ENCODE results near the gene OR8J1.
"Not testable (repeated sequence)": the region's sequence is repeated elsewhere in the genome, so short reads cannot be mapped to it uniquely, and the experiment has no call there.

Gene OR8J1, protein sequence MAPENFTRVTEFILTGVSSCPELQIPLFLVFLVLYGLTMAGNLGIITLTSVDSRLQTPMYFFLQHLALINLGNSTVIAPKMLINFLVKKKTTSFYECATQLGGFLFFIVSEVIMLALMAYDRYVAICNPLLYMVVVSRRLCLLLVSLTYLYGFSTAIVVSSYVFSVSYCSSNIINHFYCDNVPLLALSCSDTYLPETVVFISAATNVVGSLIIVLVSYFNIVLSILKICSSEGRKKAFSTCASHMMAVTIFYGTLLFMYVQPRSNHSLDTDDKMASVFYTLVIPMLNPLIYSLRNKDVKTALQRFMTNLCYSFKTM

DNA sequence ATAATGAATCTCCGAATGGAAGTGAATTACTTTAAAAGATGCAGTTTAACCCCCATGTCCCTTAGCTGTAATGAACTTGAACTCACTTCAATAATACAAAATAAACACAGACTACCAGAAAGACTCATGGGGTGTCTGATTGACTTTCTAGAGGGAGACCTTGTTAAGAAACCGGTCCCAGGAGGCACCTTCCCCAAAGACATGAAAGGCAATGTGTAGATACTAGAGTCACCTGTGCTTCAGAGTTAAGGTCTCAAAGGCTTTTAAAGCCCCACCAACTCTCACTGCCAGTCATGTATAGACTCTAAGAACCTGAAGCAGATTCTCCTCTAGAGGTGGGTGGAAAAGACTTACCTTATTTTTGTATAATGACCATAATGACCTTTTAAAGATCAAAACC, at the start of gene OR8J1:
TSS of gene OR8J1 (plus strand) at position 301 of the 400 bp plus-strand sequence. CDS start 5,956 bp downstream, outside the sequence.
- DNase-seq (ENCODE audit: low spot score), result no peak

DNA sequence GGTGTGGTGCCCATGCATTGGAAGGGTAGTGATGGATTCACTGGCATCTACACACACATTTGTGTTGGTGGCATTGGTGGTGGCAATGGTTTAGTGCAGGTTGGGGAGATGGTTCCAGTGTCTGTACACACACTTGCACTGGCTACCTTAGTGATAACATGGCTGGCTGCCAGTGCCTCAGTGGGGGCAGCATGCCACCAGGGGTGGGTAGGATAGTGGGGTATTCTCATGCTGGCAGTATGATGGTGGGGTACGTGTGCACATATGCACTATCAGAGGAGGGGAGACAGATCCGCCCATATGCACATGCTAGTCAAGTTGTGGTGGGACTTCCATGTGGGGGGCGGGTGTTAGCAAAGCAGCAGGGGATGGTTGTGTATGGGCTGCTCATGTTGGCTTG, 46.3 kb upstream of the OR8J1 start:
- no peak for DNase-seq (ENCODE audit: low spot score)

DNA sequence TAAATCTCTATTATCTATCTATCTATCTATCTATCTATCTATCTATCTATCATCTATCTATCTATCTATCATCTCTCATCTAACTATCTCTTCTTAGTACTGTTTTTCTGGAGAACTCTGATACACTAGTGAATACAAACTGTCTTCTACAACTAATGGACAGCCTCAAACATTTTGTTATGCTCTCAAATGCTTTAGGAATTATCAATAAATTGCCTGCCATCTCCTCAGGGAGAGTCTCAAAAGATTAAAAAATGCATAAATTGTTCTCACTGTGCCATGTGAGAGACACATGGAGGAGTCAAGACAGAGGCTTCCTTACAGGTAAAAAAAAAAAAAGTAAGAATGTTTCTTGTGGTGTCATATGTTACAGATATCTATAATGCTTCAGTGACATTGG, 39.2 kb upstream of the OR8J1 start, which contains the start of gene OR8K3:
TSS of gene OR8K3 (plus strand) at position 301 of the 400 bp plus-strand sequence. CDS start 3,163 bp downstream, outside the sequence.
- no peak for DNase-seq (ENCODE audit: low spot score)

DNA sequence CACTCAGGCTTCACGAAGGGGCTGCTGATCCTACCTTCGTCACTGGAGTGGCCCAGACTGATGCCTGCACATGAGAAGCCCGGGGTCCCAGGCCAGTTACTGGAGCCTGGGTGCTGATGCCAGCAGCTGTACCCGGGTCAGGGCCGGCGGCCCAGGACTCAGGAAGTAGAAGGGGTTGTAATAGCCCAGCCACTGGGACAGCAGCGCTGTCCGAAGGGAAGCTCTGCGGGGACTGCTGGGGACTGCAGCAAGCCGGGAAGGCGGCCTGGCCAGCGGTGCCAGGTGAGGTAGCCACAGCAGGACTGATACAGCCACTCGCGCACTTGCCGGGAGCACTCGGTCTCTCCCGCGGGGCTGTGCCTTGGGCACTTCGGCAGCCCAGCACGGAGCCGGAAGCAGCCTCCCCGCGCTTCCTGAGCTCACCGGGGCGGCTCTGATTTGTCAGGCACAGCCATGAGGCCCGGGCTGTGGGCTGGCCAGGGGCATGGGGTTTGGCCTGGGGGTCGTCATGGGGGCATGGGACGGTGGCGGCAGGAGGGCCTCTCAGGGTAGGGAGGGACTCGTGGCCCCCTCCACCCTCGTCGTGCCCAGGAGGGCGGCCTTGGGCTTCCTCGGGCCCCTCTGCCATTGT, 22.1 kb upstream of the OR8J1 start:
- no peak for DNase-seq (ENCODE audit: low spot score)

DNA sequence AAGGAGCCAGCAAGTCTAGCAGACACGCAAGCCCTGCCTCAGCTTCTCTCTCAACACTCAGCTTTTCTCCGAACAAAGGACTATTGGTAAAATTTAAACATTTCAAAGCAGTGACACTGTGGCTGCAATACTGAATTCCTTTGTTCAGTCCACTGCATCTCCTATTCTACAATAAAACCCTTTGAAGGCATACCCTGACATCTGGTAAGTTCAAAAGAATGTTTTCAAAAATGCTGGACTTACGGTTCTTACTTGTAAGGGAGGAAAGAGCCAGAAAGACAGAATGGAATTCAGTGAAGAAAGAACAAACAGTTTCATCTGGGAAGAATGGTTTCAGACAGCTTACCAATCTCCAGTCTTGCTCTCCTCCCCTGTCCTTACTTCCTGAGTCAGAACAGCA, 20.9 kb upstream of the OR8J1 start:
- DNase-seq (ENCODE audit: low spot score), result no peak

DNA sequence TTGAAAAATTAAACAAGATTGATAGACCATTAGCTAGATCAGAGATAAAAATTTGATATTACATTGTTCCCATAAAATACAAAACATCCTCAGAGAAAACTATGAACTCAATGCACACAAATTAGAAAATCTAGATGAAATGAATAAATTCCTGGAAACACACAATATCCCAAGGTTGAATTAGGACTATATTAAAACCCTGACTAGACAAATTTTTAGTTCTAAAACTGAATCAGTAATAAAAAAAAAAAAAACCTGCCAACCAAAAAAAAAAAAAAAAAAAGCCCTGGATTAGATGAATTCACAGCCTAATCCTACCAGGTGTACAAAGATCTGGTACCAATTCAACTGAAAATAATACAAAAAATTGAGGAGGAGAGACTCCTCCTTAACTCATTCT, 13.8 kb upstream of the OR8J1 start:
- DNase-seq (ENCODE audit: low spot score), result no peak

DNA sequence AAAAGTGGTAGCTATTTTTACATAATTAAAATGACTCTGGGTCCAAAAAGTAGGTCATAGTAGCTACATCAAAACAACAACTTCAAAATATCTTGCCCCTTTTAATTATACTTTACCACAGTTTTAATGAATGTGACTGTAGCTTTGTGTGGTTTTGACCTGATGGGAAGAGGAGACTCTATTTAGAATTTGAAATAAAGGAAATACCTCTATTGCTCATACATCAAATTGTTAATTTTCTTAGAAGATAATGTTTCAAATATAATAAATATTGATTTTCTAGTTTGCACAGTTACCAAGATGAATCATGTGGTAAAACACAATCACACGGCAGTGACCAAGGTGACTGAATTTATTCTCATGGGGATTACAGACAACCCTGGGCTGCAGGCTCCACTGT, 8.4 kb upstream of the OR8J1 start, which contains the start of gene OR8K1:
TSS of gene OR8K1 (plus strand) at position 301 of the 400 bp plus-strand sequence. CDS start at position 301, 0 bp downstream.
- no peak for DNase-seq (ENCODE audit: low spot score)

DNA sequence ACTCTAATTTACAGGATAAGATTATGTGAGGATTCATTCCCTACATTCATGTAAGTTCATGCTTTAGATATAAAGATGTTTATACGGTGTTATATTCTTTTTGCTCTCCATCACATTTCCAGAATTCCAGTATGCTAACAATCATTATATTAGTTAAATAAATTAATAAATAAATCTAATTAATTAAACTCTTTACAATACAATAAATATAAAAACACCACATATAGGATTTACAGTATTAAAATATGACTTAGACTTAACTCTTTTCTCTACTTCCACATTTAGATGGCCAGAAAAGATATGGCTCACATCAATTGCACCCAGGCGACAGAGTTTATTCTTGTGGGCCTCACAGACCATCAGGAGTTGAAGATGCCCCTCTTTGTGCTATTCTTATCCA, 21.2 kb downstream of the OR8J1 start, which contains the start of gene OR8U1:
TSS of gene OR8U1 (plus strand) at position 301 of the 400 bp plus-strand sequence. CDS start at position 301, 0 bp downstream.
- no peak for DNase-seq (ENCODE audit: low spot score)

DNA sequence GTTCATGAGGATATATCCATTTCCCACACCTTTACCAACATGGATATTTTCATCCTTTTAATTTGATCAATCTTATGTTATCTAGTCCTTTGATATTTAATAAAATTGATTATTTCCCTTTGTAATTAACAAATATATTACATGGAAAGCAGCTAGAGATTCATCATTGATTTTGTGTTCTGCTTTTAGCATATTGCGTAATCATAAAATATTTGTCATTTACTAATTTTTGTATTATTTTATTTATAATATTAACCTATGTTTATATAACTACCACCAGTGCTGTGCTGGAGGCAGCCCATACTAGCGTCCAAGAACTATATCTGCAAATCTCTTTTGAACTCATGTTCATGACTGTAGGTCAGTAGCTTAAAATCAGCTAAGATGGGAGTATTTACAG, 26.0 kb downstream of the OR8J1 start:
- DNase-seq (ENCODE audit: low spot score), result no peak

DNA sequence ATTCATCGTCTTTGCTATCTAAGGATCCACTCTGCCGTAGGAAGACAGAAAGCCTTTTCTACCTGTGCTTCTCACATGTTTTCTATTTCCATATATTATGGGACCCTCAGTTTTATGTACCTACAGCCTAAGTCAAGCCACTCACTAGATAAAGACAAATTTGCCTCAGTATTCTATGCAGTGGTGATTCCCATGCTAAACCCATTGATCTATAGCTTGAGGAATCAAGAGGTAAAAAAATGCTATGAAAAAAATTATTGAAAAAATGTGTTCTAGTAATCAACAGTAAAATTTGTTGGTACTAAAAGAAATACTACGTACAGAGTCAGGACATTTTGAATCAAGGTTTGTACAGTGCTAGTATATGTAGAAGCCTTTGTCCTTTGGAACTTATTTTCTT, 40.3 kb downstream of the OR8J1 start:
- no peak for DNase-seq (ENCODE audit: low spot score)

DNA sequence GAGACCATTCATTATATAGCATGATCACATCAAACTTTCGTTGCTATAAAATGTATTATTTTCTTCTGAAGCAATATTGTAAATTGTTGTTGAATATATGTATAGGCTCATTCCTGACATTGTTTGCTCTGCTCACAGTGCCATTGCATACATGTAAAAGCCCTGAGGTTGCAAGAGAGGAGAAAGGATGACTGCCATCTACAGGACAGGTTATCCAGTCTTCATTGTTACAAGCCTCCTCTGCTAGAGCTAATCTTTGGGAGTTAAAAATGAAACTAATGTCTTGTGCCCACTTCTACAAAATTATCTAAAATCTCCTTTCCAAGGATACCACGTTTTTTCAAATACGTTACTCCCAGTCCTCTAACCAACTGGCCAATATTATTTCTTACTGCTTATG, 42.0 kb downstream of the OR8J1 start:
- DNase-seq (ENCODE audit: low spot score), result no peak

DNA sequence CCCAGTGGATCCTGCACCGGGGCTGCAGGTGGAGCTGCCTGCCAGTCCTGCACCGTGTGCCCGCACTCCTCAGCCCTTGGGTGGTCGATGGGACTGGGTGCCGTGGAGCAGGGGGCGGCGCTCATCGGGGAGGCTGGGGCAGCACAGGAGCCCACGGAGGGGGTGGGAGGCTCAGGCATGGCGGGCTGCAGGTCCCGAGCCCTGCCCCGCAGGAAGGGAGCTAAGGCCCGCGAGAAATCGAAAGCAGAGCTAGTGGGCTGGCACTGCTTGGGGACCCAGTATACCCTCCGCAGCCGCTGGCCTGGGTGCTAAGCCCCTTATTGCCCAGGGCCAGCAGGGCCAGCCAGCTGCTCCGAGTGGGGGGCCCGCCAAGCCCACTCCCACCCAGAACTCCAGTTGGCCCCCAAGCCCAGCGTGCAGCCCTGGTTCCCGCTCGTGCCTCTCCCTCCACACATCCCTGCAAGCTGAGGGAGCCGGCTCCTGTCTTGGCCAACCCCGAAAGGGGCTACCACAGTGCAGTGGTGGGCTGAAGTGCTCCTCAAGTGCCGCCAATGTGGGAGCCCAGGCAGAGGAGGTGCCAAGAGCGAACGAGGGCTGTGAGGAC, 47.9 kb downstream of the OR8J1 start:
- not testable (repeated sequence) for DNase-seq (ENCODE audit: low spot score)

DNA sequence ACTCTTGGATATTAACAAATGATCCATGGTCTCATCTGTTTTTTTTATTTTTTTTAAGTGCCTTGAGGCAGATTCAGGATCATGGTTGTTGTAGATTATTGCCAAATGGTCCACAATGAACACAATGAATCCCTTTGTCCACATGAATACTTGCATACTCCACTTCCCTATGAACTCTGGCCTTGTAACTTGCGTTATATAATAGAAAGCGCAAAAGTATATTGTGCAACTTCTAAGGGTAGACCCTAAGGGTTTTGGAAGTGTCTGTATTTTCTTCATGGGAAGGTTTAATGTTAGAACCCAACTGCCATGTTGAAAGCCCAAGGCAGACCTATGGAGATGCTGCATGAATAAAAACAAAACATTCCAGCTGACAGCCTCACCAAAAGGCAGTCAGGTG, 50.3 kb downstream of the OR8J1 start:
- no peak for DNase-seq (ENCODE audit: low spot score)

DNA sequence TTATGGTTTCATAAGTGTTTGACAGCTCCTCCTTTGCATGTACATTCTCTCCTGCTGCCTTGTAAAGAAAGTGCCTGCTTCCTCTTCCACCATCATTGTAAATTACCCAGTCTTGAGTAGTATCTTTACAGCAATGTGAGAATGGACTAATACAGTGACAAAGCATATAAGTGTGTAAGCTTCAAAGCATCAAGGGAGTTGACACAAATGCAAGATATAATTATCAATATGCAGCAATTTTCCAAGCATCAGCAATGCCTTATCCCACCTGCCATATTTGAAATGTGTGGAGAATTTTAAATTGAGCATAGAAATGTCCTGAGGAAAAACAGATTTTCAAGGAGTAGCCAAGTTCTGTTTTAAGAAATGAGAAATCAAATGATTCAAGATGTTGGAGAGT, 56.7 kb downstream of the OR8J1 start:
- DNase-seq (ENCODE audit: low spot score), result no peak

Data from ecto neural progenitor cell (in vitro differentiated cells).